Tibial nerve (tissue), 4 donors: ENCODE results near the gene BAG5. TPM values are rescaled to one million over a fixed set of nuclear protein-coding genes. Genes with fewer than 3 reads are reported as not detected.

Experiments
- DNase-seq, 2 donors: peaks; one replicate each; pipeline ENCODE4 v3.0.0-alpha.2; 2019; ENCODE audit warnings: low spot score in 2 of 2
- H3K27ac ChIP-seq, 4 donors: fragments of 200-600 bp; sonication (generic) in 3 of 4; one replicate each; pipeline ENCODE4 v1.5.1; 2017 to 2019; ENCODE audit warnings: mild to moderate bottlenecking in 1 of 4
- H3K27me3 ChIP-seq, 2 donors: fragments of 200-600 bp; sonication (generic) in 1 of 2; one replicate each; pipeline versions ENCODE4 v1.5.1 to v1.6.0; 2017 to 2019
- H3K36me3 ChIP-seq, 3 donors: fragments of 200-600 bp; sonication (generic); one replicate each; pipeline ENCODE4 v1.5.1; 2018 to 2019
- H3K4me1 ChIP-seq, 4 donors: fragments of 200-600 bp; sonication (generic) in 3 of 4; one replicate each; pipeline ENCODE4 v1.5.1; 2017 to 2019
- H3K4me3 ChIP-seq, 4 donors: fragments of 200-600 bp; sonication (generic) in 3 of 4; one replicate each; pipeline ENCODE4 v1.5.1; 2017 to 2019; ENCODE audit warnings: mild to moderate bottlenecking in 1 of 4, moderate library complexity in 1 of 4
- H3K9me3 ChIP-seq, 4 donors: fragments of 200-600 bp; sonication (generic) in 3 of 4; one replicate each; pipeline ENCODE4 v1.5.1; 2017 to 2019
- CTCF ChIP-seq, 5 experiments: fragments of 200-600 bp in 3 of 5; fragments of 450-650 bp in 2 of 5; sonication (generic) in 3 of 5; IDR thresholded peaks; one replicate each; pipeline ENCODE4 v1.5.1; 2016 to 2019; ENCODE audit warnings: antibody characterized with exemption in 5 of 5, mild to moderate bottlenecking in 3 of 5, moderate library complexity in 2 of 5
- EP300 ChIP-seq, 2 donors: sonication (generic); formaldehyde crosslinking; IDR thresholded peaks; one replicate each; pipeline ENCODE4 v1.6.1; 2017; ENCODE audit warnings: antibody characterized with exemption in 2 of 2, mild to moderate bottlenecking in 1 of 2
- POLR2A ChIP-seq, 2 donors: fragments of 450-650 bp; IDR thresholded peaks; one replicate each; pipeline ENCODE4 v1.6.1; 2017; ENCODE audit warnings: antibody characterized with exemption in 2 of 2, mild to moderate bottlenecking in 2 of 2, moderate library complexity in 2 of 2
- WGBS, 2 donors: methylation state at CpG; one replicate each; pipeline ENCODE4 v1.1.5; 2018; 5-methylcytosine and 5-hydroxymethylcytosine counted together
- total RNA-seq, 4 donors: library from RNA; depleted of rRNA; stranded (reverse); fragments of >200 nt; gene quantifications; one replicate each; pipeline ENCODE4 v1.1.0, GENCODE V29; 2016

BAG5 gene
- total RNA-seq, 4 donors from 2014 or later: 26.1 to 36.5 (median 31.7) TPM

- peaks cover 9 to 88% (median 50%) of the 10 kb centered on the region in 4 donors for H3K4me1 ChIP-seq
- no peaks in the 10 kb centered on the region for H3K9me3 ChIP-seq
- H3K27me3 ChIP-seq: no peaks in the 10 kb centered on the region
- no peak for DNase-seq
- TF ChIP-seq POLR2A (IDR thresholded peaks at IDR 0.05) (no peak), CTCF (IDR thresholded peaks at IDR 0.05) (peak in 4 of 5 experiments; percentile 25 to 50 (median 40)), EP300 (IDR thresholded peaks at IDR 0.05) (peak in 1 of 2 donors; percentile 41)
- no peaks in the 10 kb centered on the region for H3K36me3 ChIP-seq
- WGBS, 2 donors: 42 to 53% methylated on average over 27 to 29 of the region's 30 CpGs
- H3K27ac ChIP-seq: peak overlapping the region; percentile 80 to 91 (median 86)
- H3K4me3 ChIP-seq: no peak overlapping the region
These were observed 12.8 kb downstream of the BAG5 start for GRCh38 chr14:103549361-103550311.

GRCh38 chr14:103548463-103549351 is 13.8 kb downstream of the BAG5 start:
- Histone ChIP-seq H3K36me3 (no peaks in the 10 kb centered on the region), H3K27ac (peak overlapping the region; percentile 80 to 91 (median 86)), H3K27me3 (no peaks in the 10 kb centered on the region), H3K9me3 (no peaks in the 10 kb centered on the region), H3K4me1 (peaks cover 12 to 93% (median 59%) of the 10 kb centered on the region in 4 donors), H3K4me3 (no peak overlapping the region)
- TF ChIP-seq CTCF (IDR thresholded peaks at IDR 0.05) (no peak), POLR2A (IDR thresholded peaks at IDR 0.05) (no peak), EP300 (IDR thresholded peaks at IDR 0.05) (no peak)
- 91 to 93% methylated on average over 18 to 25 of the region's 27 CpGs for WGBS, 2 donors
- no peak for DNase-seq

GRCh38 chr14:103547941-103548462 is 14.5 kb downstream of the BAG5 start:
- no peak overlapping the region for H3K4me3 ChIP-seq
- no peaks in the 10 kb centered on the region for H3K27me3 ChIP-seq
- no peaks in the 10 kb centered on the region for H3K36me3 ChIP-seq
- H3K9me3 ChIP-seq: no peaks in the 10 kb centered on the region
- no peak for TF ChIP-seq CTCF (IDR thresholded peaks at IDR 0.05)
- no peak for TF ChIP-seq EP300 (IDR thresholded peaks at IDR 0.05)
- no peak for TF ChIP-seq POLR2A (IDR thresholded peaks at IDR 0.05)
- H3K27ac ChIP-seq: peak overlapping the region in 1 of 4 donors; percentile 91
- H3K4me1 ChIP-seq: peaks cover 19 to 98% (median 66%) of the 10 kb centered on the region in 4 donors
- no peak for DNase-seq
- 82 to 88% methylated on average over 18 of the region's 18 CpGs for WGBS, 2 donors

- Histone ChIP-seq H3K27ac (peak overlapping the region in 1 of 4 donors; percentile 94), H3K4me1 (peaks cover 20 to 98% (median 68%) of the 10 kb centered on the region in 4 donors), H3K36me3 (no peaks in the 10 kb centered on the region), H3K27me3 (no peaks in the 10 kb centered on the region), H3K9me3 (no peaks in the 10 kb centered on the region), H3K4me3 (no peak overlapping the region)
- no peak for DNase-seq
- TF ChIP-seq CTCF (IDR thresholded peaks at IDR 0.05) (no peak), EP300 (IDR thresholded peaks at IDR 0.05) (no peak), POLR2A (IDR thresholded peaks at IDR 0.05) (no peak)
- WGBS, 2 donors: 84% methylated on average over 9 to 11 of the region's 11 CpGs
These were observed 15.0 kb downstream of the BAG5 start for GRCh38 chr14:103547455-103547940.
